Upper lobe of right lung (tissue), 1 donor: ENCODE data around the gene NFKB1. TPM values are rescaled to one million over a fixed set of nuclear protein-coding genes. Genes with fewer than 3 reads are reported as not detected.

Source experiments
- ATAC-seq: fragments of 200-7000 bp; cut with Tn5 transposase; one replicate; pipeline ENCODE4 v1.9.1; 2020; ENCODE audit warnings: mild to moderate bottlenecking, moderate library complexity
- DNase-seq: peaks from one replicate; pipeline ENCODE4 v3.0.0-alpha.2; 2020
- H3K27ac ChIP-seq: fragments of 200-600 bp; one replicate; pipeline ENCODE4 v1.8.0; 2022
- H3K27me3 ChIP-seq: fragments of 200-600 bp; one replicate; pipeline ENCODE4 v1.8.0; 2022; ENCODE audit warnings: mild to moderate bottlenecking
- H3K36me3 ChIP-seq: fragments of 200-600 bp; one replicate; pipeline ENCODE4 v1.8.0; 2022
- H3K4me1 ChIP-seq: fragments of 200-600 bp; one replicate; pipeline ENCODE4 v1.8.0; 2022
- H3K4me3 ChIP-seq: fragments of 200-600 bp; one replicate; pipeline ENCODE4 v1.8.0; 2022; ENCODE audit warnings: mild to moderate bottlenecking
- H3K9me3 ChIP-seq: fragments of 200-600 bp; one replicate; pipeline ENCODE4 v1.8.0; 2022
- CTCF ChIP-seq: fragments of 200-600 bp; IDR thresholded peaks from one replicate; pipeline ENCODE4 v1.8.0; 2022; ENCODE audit warnings: antibody characterized with exemption
- intact Hi-C: fragments of 100-400 bp; cut with DNase I; formaldehyde crosslinking; loops from one replicate; pipeline ENCODE4 v1.11.0; 2022
- total RNA-seq: library from RNA; stranded (reverse); fragmentation: NEBNext Ultra II Directional; extraction: Animal tissue kit (Norgen Biotek cat#: 25700); gene quantifications from one replicate; pipeline ENCODE4 v1.2.1, GENCODE V29; 2021
- donor health status: DM: no; HTN: yes; CAD: no; lungs with severe emphysema.

Gene NFKB1
- total RNA-seq, 1 donor from 2014 or later: 48.8 TPM

- H3K9me3 ChIP-seq: no peaks in the 10 kb centered on the region
- no peak for ATAC-seq
- H3K27ac ChIP-seq: no peak overlapping the region
- intact Hi-C loops: no loop called here
- H3K4me1 ChIP-seq: no peaks in the 10 kb centered on the region
- peaks cover 89% of the 10 kb centered on the region for H3K36me3 ChIP-seq
- DNase-seq: no peak
- no peaks in the 10 kb centered on the region for H3K27me3 ChIP-seq
- TF ChIP-seq CTCF: no peak
- no peak overlapping the region for H3K4me3 ChIP-seq
These were observed 82.9 kb downstream of the NFKB1 start for GRCh38 chr4:102584091-102584490.

- ATAC-seq: no peak
- intact Hi-C loops: no loop called here
- DNase-seq: no peak
- Histone ChIP-seq H3K27ac (no peak overlapping the region), H3K9me3 (no peaks in the 10 kb centered on the region), H3K4me3 (no peak overlapping the region), H3K27me3 (no peaks in the 10 kb centered on the region), H3K36me3 (peaks cover 79% of the 10 kb centered on the region), H3K4me1 (no peaks in the 10 kb centered on the region)
- no peak for TF ChIP-seq CTCF
These were observed 84.2 kb downstream of the NFKB1 start for GRCh38 chr4:102585329-102585728.

- H3K27ac ChIP-seq: no peak overlapping the region
- no peak for DNase-seq
- H3K36me3 ChIP-seq: peaks cover 72% of the 10 kb centered on the region
- no peak for ATAC-seq
- H3K4me1 ChIP-seq: no peaks in the 10 kb centered on the region
- no peak overlapping the region for H3K4me3 ChIP-seq
- intact Hi-C loops: no loop called here
- no peaks in the 10 kb centered on the region for H3K9me3 ChIP-seq
- H3K27me3 ChIP-seq: no peaks in the 10 kb centered on the region
- TF ChIP-seq CTCF: no peak
These were observed 85.0 kb downstream of the NFKB1 start for GRCh38 chr4:102586002-102586643.

- no peak for DNase-seq
- Histone ChIP-seq H3K36me3 (peaks cover 67% of the 10 kb centered on the region), H3K27me3 (no peaks in the 10 kb centered on the region), H3K4me3 (no peak overlapping the region), H3K4me1 (no peaks in the 10 kb centered on the region), H3K27ac (no peak overlapping the region), H3K9me3 (no peaks in the 10 kb centered on the region)
- intact Hi-C loops: no loop called here
- TF ChIP-seq CTCF: no peak
- ATAC-seq: no peak
These were observed 85.5 kb downstream of the NFKB1 start for GRCh38 chr4:102586644-102587021.

GRCh38 chr4:102589743-102590142 lies 88.6 kb downstream of the NFKB1 start:
- H3K4me1 ChIP-seq: no peaks in the 10 kb centered on the region
- ATAC-seq: no peak
- no peak overlapping the region for H3K4me3 ChIP-seq
- no peak for TF ChIP-seq CTCF
- no peaks in the 10 kb centered on the region for H3K9me3 ChIP-seq
- intact Hi-C loops: no loop called here
- DNase-seq: no peak
- H3K27ac ChIP-seq: no peak overlapping the region
- peaks cover 54% of the 10 kb centered on the region for H3K36me3 ChIP-seq
- H3K27me3 ChIP-seq: no peaks in the 10 kb centered on the region

- no peaks in the 10 kb centered on the region for H3K9me3 ChIP-seq
- H3K36me3 ChIP-seq: peaks cover 56% of the 10 kb centered on the region
- ATAC-seq: no peak
- no peak for TF ChIP-seq CTCF
- H3K4me1 ChIP-seq: no peaks in the 10 kb centered on the region
- no peak for DNase-seq
- H3K4me3 ChIP-seq: no peak overlapping the region
- no peak overlapping the region for H3K27ac ChIP-seq
- H3K27me3 ChIP-seq: no peaks in the 10 kb centered on the region
- intact Hi-C loops: no loop called here
These were observed 91.1 kb downstream of the NFKB1 start for GRCh38 chr4:102592256-102592655.
